Ramos (cell line): ENCODE data around the gene CNST.

Experiments
- in situ Hi-C: fragments of 300-500 bp; cut with MboI; formaldehyde crosslinking; loops from one replicate; pipeline ENCODE4 v1.14.3; 2022; ENCODE audit warnings: low sequenced_read_pairs; ENCODE audit not compliant: unreplicated experiment

Gene CNST

GRCh38 chr1:246659594-246660140 lies 93.4 kb downstream of the CNST start:
- in situ Hi-C loops = no loop called here

- in situ Hi-C loops = no loop called here
These were observed 95.2 kb downstream of the CNST start for GRCh38 chr1:246661451-246661850.

DNA sequence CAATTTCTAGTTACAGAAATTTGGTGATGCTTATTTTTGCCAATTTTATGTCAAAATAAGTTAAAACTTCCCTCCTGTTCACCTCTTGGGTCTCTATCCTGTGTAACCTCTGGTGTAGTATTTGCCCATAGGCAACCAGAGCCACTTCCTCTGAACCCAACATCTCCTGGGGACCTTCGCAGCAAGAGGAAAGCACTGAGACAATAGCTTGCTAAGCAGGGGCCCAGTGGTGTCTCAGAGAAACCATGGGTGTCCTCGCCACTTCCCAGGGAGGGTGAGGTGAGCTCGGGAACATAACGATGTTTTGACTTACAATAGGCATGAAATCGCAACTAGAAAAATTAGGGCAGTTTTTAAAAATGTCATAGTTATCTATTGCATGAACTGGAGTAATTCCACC lies 101.5 kb downstream of the CNST start:
- in situ Hi-C loops = no loop called here

DNA sequence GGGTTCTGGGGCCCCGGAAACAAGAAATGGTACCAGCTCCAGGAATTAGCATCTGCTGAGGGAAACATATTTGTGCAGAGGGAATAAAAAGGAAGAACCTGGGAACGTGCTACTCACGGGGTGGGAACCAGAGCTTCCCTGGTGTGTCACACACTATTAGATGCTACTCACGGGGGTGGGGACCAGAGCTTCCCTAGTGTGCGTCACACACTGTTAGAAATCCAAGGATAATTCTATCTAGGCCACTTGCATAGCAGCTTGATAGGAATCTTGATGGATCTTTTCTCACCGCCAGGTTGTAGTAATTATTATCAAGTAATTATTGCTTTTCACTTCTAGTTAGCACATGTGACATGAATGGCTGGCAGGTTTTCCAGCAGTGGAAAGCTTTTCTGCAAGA lies 103.4 kb downstream of the CNST start:
- in situ Hi-C loops = no loop called here

GRCh38 chr1:246674049-246674448 lies 107.8 kb downstream of the CNST start:
- in situ Hi-C loops = no loop called here

DNA sequence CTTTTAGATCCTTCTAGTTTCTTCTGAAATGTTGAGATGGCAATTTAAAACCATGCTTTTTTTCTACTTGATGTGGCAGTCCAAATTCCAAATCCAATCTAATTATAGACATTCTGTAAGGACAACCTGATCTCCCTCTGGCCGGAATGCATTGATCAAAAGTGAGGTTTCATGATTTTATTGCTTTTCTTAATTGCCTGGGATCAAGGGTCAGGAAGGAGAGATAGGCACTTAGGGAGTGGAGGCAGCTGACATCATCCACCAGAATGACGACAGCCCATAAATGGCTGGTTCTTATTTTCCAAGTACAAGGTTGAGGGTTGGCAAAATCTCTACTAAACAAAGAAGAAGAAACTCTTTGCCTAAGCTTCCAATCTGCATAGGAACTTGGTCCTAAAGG lies 111.6 kb downstream of the CNST start:
- in situ Hi-C loops = loop anchor here (25.0 kb wide), 1 partner anchor 666 kb away; no protein-coding TSS in a partner anchor

- in situ Hi-C loops = loop anchor here (25.0 kb wide), 1 partner anchor 667 kb away; no protein-coding TSS in a partner anchor
These were observed 112.8 kb downstream of the CNST start for GRCh38 chr1:246678816-246679793.

DNA sequence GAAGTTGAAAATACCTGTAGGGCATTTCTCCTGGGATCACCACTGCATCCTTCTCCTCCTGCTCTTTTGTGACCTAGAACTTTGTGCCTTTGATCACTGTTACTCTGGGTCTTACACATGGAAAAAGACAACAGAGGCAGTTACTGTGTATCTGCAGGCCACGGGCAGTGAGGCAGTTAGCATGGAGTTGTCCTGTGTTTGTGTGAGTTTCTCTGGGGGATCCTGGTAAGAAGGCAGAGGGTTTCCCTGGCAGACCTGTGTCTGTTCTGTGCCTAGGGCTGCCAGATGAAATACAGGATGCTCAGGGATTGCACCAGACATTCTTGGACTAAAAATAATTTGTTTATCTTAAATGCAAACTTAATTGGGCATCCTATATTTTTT lies 113.5 kb downstream of the CNST start:
- in situ Hi-C loops = loop anchor here (25.0 kb wide), 1 partner anchor 667 kb away; no protein-coding TSS in a partner anchor

- in situ Hi-C loops = loop anchor here (25.0 kb wide), 1 partner anchor 668 kb away; no protein-coding TSS in a partner anchor
These were observed 113.9 kb downstream of the CNST start for GRCh38 chr1:246680190-246680589.

- in situ Hi-C loops = loop anchor here (25.0 kb wide), 1 partner anchor 668 kb away; no protein-coding TSS in a partner anchor
These were observed 114.5 kb downstream of the CNST start for GRCh38 chr1:246680696-246681130.

- in situ Hi-C loops = loop anchor here (25.0 kb wide), 1 partner anchor 670 kb away; no protein-coding TSS in a partner anchor
These were observed 115.9 kb downstream of the CNST start for GRCh38 chr1:246681900-246682895.

DNA sequence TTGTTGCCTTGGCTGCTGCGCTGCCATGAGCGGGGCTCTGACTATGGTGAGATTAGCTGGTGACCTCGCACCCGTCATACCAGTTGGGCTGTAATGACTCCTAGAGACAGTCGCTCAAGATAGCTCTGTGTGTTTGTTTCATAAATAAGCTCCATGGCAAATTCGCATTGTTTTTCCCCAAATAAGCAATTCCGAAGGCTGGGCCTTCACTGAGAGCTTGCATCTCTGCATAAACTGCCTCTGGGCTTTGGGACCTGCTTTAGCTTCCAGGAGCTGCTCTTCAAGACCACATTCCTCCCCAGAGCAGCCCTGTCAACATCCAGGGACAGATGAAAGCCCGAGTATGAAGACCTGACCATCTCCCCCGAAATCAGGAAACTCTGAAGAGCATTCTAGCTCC lies 117.3 kb downstream of the CNST start:
- in situ Hi-C loops = loop anchor here (25.0 kb wide), 1 partner anchor 671 kb away; no protein-coding TSS in a partner anchor

DNA sequence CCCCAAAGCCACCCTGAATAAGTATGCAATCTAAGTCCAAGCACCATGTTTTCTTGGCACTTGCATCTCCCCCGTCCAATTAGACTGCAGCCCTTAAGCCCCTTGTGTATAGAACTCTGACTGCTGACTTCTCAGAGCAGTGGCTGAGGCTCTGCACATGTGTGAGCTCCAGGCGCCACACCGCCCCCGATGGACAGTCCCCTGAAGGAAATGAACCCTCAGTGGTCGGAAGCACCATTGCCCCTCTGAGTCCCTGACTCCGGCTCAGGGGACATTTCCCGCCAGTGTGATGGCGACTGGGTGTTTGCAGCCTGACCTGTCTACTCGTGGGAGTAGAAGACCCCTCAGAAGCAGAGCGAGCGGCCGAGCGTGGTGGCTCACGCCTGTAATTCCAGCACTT lies 120.7 kb downstream of the CNST start:
- in situ Hi-C loops = loop anchor here (25.0 kb wide), 1 partner anchor 675 kb away; no protein-coding TSS in a partner anchor

DNA sequence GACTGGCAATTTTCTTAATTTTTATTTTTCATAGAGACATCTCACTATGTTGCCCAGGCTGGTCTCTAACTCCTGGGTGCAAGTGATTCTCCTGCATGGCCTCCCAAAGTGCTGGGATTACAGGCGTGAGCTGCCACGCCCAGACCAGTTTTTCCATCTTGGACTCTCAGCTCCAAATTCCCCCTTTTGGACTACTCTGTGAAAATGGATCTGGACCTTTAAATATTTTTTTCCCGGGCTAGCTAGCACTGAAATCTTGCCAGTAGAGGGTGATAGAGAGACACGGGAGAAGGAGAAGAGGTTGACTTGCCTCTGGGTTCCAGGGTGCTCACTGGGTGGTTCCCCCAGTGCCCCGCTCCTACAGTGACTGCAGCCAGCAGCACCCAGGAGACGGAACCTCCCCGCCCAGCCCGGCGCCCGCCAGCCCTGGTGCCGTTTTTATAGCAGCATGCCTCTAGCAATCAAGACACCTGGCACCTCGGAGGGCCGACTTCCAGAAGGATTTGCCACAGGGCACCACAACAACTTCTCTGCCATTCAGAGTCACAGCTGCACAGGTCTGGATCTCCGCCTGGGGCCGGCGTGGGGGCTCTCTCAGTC lies 123.3 kb downstream of the CNST start:
- in situ Hi-C loops = loop anchor here (25.0 kb wide), 1 partner anchor 677 kb away; no protein-coding TSS in a partner anchor

DNA sequence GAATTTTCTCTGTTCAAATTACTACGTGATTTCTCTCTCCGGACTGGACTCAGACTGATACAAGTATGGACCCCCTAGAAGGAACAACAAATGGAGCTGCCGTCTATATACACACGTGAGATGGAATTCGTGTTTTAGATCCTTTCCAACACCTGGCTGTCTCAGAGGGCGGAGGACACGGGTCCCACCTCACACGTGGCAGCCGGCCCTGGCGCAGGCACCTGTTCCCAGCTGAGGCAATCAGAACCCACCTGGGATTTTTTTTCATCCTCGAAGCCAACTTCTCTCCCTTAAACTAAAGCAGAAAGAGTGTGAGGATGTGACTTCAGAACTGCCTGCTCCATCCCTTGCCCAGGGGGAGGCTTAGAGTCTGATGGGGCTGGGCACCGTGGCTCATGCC lies 123.8 kb downstream of the CNST start:
- in situ Hi-C loops = loop anchor here (25.0 kb wide), 1 partner anchor 678 kb away; no protein-coding TSS in a partner anchor

- in situ Hi-C loops = loop anchor here (25.0 kb wide), 1 partner anchor 680 kb away; no protein-coding TSS in a partner anchor
These were observed 125.6 kb downstream of the CNST start for GRCh38 chr1:246691622-246692495.

GRCh38 chr1:246694213-246694895 lies 128.1 kb downstream of the CNST start:
- in situ Hi-C loops = loop anchor here (25.0 kb wide), 1 partner anchor 682 kb away; no protein-coding TSS in a partner anchor

GRCh38 chr1:246695136-246695535 lies 128.9 kb downstream of the CNST start:
- in situ Hi-C loops = loop anchor here (5.0 to 25.0 kb wide), 2 partner anchors 198 to 683 kb away; no protein-coding TSS in a partner anchor
